ENCODE data around the gene NLGN4X.

NLGN4X gene

DNA sequence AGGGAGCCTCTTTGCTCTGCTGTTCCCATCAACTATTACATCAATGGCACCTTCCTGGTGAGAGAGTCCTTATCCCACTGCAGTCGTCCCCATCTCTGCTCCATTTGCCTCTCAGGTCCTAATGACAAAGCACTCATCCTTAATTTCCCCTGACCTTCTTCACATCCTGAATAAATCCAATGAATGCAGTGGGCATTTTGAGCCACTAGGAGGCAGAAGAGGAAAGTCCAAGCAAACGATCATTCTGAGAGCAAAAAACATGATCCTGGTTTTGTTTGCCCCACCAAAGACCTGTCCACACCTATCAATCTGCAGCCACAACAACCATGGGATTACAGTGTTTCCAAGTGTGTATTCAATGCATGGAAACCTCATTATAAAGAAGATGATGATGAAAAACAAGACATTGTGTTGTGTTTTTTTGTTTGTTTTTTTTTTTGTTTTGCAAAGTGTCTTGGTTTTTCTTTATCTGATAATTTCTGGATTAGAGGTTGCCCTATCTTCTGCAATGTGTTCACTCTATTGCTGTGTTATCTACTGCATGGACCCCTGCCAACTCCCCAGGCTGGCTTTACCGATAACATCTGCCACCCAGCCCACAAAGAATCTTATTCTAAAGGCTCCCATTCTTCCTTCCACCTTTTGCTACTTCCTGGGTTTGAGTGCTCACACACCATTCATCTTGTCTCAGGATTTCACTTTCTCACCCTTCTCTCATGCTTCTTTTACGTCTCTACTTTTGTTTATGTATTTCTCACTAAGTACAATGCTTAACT is 207.2 kb downstream of the NLGN4X start:
- TF ChIP-seq ELF4 (IDR thresholded peaks at IDR 0.05) (no peak), L3MBTL2 (conservative IDR thresholded peaks at IDR 0.05) (no peak), BHLHE40 (IDR thresholded peaks at IDR 0.05; ENCODE audit: borderline replicate concordance) (no peak), TARDBP (IDR thresholded peaks at IDR 0.05) (no peak), FOXA1 (IDR thresholded peaks at IDR 0.05) (no peak), SP1 (IDR thresholded peaks at IDR 0.05) (no peak)
- POLR2A ChIA-PET: no interaction called here
- peak; percentile 12 for DNase-seq (ENCODE audit: extremely low spot score)
- CTCF ChIA-PET: no interaction called here

DNA sequence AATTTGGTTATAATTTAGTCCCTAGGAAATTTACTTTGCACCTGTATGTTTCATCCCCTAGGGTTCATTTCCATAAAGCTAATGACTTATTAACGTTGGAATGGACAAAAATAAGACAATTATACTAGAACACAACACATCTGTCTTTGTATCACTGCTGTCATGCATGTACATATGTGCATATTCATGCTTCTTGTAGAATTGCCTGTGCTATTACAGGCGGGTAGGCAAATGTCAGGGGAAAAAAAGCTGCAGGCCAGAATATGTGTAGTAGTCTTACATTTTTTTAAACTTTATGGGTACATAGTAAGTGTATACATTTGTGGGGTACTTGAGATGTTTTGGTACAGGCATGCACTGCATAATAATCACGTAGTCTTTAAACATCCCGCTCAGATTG is 209.6 kb downstream of the NLGN4X start:
- ChIA-PET CTCF (no interaction called here), POLR2A (no interaction called here)
- no peak for DNase-seq (ENCODE audit: extremely low spot score)
- TF ChIP-seq FOXM1 (IDR thresholded peaks at IDR 0.05; ENCODE audit: borderline replicate concordance): no peak
- TF ChIP-seq FOXK2 (IDR thresholded peaks at IDR 0.05): no peak
- no peak for TF ChIP-seq TARDBP (IDR thresholded peaks at IDR 0.05)
- TF ChIP-seq ZNF384 (IDR thresholded peaks at IDR 0.05): no peak
- no peak for TF ChIP-seq SUZ12 (IDR thresholded peaks at IDR 0.05)
- TF ChIP-seq CTBP1 (IDR thresholded peaks at IDR 0.05; ENCODE audit: borderline replicate concordance): no peak
- TF ChIP-seq BHLHE40 (IDR thresholded peaks at IDR 0.05; ENCODE audit: borderline replicate concordance): no peak
- no peak for TF ChIP-seq L3MBTL2 (conservative IDR thresholded peaks at IDR 0.05)

DNA sequence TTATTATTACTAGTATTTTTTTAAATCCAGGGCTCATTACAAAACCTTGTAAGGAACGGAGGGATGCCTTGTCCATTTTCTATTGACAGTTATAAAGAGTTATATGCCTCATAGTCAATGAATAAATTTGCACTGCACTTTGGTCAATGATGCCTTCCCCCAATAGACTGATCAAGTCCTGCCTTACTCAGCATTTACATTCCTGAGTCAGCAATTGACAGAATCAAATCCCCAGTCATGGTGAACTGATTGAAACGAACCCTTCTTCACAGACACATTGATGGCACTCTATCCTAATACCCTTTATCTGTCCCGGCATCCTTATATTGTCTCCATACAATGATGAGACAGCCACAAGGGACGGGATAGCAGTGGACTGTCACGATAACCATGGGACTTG is 213.2 kb downstream of the NLGN4X start:
- ChIA-PET CTCF (no interaction called here), POLR2A (no interaction called here)
- TF ChIP-seq, protein P1, sequence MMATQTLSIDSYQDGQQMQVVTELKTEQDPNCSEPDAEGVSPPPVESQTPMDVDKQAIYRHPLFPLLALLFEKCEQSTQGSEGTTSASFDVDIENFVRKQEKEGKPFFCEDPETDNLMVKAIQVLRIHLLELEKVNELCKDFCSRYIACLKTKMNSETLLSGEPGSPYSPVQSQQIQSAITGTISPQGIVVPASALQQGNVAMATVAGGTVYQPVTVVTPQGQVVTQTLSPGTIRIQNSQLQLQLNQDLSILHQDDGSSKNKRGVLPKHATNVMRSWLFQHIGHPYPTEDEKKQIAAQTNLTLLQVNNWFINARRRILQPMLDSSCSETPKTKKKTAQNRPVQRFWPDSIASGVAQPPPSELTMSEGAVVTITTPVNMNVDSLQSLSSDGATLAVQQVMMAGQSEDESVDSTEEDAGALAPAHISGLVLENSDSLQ (IDR thresholded peaks at IDR 0.05): no peak
- no peak for TF ChIP-seq L3MBTL2 (conservative IDR thresholded peaks at IDR 0.05)
- no peak for TF ChIP-seq SP1 (IDR thresholded peaks at IDR 0.05)
- TF ChIP-seq ELF4 (IDR thresholded peaks at IDR 0.05): no peak
- TF ChIP-seq TARDBP (IDR thresholded peaks at IDR 0.05): no peak
- TF ChIP-seq FOXM1 (IDR thresholded peaks at IDR 0.05; ENCODE audit: borderline replicate concordance): no peak
- no peak for TF ChIP-seq SUZ12 (IDR thresholded peaks at IDR 0.05)
- no peak for TF ChIP-seq FOXA1 (IDR thresholded peaks at IDR 0.05)
- no peak for TF ChIP-seq CTBP1 (IDR thresholded peaks at IDR 0.05; ENCODE audit: borderline replicate concordance)
- no peak for TF ChIP-seq LEF1 (IDR thresholded peaks at IDR 0.05; ENCODE audit: borderline replicate concordance)
- no peak for TF ChIP-seq HDGF (IDR thresholded peaks at IDR 0.05; ENCODE audit: borderline replicate concordance)
- no peak for TF ChIP-seq FOXK2 (IDR thresholded peaks at IDR 0.05)
- no peak for DNase-seq (ENCODE audit: extremely low spot score)

DNA sequence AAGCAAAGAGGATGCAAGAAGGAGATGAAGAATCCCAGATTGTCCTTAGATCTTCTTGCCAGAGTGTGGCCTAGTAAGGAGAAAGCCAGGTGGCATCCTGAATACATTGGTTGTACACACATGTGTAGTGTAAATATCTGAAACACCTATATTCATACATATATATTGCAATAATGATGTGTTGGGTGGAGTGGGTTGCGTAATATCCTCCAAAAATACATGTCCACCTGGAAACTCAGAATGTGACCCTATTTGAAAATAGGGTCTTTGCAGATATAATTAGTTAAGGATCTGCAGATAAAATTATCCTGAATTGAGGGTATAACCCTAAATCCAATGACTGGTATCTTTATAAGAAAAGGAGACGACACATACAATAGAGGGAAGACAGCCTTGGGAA is 216.3 kb downstream of the NLGN4X start:
- POLR2A ChIA-PET: no interaction called here

DNA sequence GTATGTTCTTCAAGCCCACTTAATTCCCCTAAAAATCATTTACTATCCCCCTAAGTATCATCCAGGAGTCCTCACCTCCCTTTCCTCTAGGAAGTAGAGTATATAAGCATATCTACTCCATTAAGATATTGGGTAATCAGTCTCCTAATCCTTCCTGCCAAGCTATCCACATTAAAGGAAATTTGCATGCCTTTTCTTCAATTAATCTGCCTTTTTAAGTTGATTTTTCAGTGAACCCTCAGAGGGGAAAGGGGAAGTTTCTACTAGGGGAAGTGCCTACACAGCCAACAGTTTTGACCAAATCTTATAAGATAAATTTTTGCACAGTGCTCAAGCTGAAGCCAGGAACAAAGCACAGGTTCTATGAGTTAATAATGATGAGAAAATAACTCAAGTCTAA is 222.8 kb downstream of the NLGN4X start:
- ChIA-PET POLR2A (no interaction called here), CTCF (no interaction called here)
- DNase-seq (ENCODE audit: extremely low spot score): no peak
- no peak for TF ChIP-seq ELF4 (IDR thresholded peaks at IDR 0.05)
- no peak for TF ChIP-seq SUZ12 (IDR thresholded peaks at IDR 0.05)
- TF ChIP-seq L3MBTL2 (conservative IDR thresholded peaks at IDR 0.05): no peak
- no peak for TF ChIP-seq BHLHE40 (IDR thresholded peaks at IDR 0.05; ENCODE audit: borderline replicate concordance)
- no peak for TF ChIP-seq ARNT (IDR thresholded peaks at IDR 0.05)
- TF ChIP-seq LEF1 (IDR thresholded peaks at IDR 0.05; ENCODE audit: borderline replicate concordance): no peak

More for the DNA sequence above, 216.3 kb downstream of the NLGN4X start:
- no peak for DNase-seq (ENCODE audit: extremely low spot score)
- TF ChIP-seq FOXA1 (IDR thresholded peaks at IDR 0.05) (no peak), L3MBTL2 (conservative IDR thresholded peaks at IDR 0.05) (no peak), TARDBP (IDR thresholded peaks at IDR 0.05) (no peak), SUZ12 (IDR thresholded peaks at IDR 0.05) (no peak), ARNT (IDR thresholded peaks at IDR 0.05) (no peak), ZNF384 (IDR thresholded peaks at IDR 0.05) (no peak), FOXK2 (IDR thresholded peaks at IDR 0.05) (no peak), FOXM1 (IDR thresholded peaks at IDR 0.05; ENCODE audit: borderline replicate concordance) (no peak), SP1 (IDR thresholded peaks at IDR 0.05) (no peak), BHLHE40 (IDR thresholded peaks at IDR 0.05; ENCODE audit: borderline replicate concordance) (no peak), ELF4 (IDR thresholded peaks at IDR 0.05) (no peak), LEF1 (IDR thresholded peaks at IDR 0.05; ENCODE audit: borderline replicate concordance) (no peak)
- TF ChIP-seq, protein P1 (IDR thresholded peaks at IDR 0.05): no peak
- CTCF ChIA-PET: no interaction called here

DNA sequence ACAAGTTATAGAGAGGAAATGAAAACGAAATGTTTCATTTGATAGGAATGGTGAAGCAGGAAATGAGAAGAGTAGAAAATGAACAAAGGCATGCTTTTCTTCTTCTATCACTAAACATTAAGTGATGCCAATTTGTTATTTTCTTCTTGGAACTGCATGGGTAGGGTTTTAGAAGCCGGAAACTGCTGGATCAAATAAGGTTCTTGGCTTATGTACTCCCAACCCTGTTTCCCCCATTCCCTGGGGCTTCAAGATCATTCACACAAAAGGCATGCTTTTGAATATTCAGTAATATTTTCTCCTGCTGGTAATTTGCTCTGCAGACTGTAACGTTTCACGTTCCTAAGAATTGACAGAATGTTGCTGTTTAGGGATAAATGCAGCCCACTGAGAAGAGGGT is 224.1 kb downstream of the NLGN4X start:
- ChIA-PET POLR2A (no interaction called here), CTCF (no interaction called here)
- no peak for DNase-seq (ENCODE audit: extremely low spot score)
- TF ChIP-seq BHLHE40 (IDR thresholded peaks at IDR 0.05; ENCODE audit: borderline replicate concordance) (no peak), TARDBP (IDR thresholded peaks at IDR 0.05) (no peak), ARNT (IDR thresholded peaks at IDR 0.05) (no peak), HDGF (IDR thresholded peaks at IDR 0.05; ENCODE audit: borderline replicate concordance) (no peak), ELF4 (IDR thresholded peaks at IDR 0.05) (no peak), FOXA1 (IDR thresholded peaks at IDR 0.05) (no peak), ZNF384 (IDR thresholded peaks at IDR 0.05) (no peak), CTBP1 (IDR thresholded peaks at IDR 0.05; ENCODE audit: borderline replicate concordance) (no peak), FOXK2 (IDR thresholded peaks at IDR 0.05) (no peak), FOXM1 (IDR thresholded peaks at IDR 0.05; ENCODE audit: borderline replicate concordance) (no peak), NFRKB (IDR thresholded peaks at IDR 0.05) (no peak), SP1 (IDR thresholded peaks at IDR 0.05) (no peak), L3MBTL2 (conservative IDR thresholded peaks at IDR 0.05) (no peak), LEF1 (IDR thresholded peaks at IDR 0.05; ENCODE audit: borderline replicate concordance) (no peak), SUZ12 (IDR thresholded peaks at IDR 0.05) (no peak)
- TF ChIP-seq, protein P1 (IDR thresholded peaks at IDR 0.05): no peak
